Hair follicle dermal papilla cell (primary cell): ENCODE measurements around the gene USP14. TPM values are rescaled to one million over a fixed set of nuclear protein-coding genes. Genes with fewer than 3 reads are reported as not detected.

Experiments
- small RNA-seq: library from RNA; depleted of rRNA; stranded (forward); fragments of <200 nt; gene quantifications from one replicate; pipeline ENCODE3, GENCODE V24; 2012
- total RNA-seq: library from RNA; depleted of rRNA; stranded (reverse); fragments of >200 nt; gene quantifications from 2 replicates; pipeline ENCODE4 v1.2.3, GENCODE V29; 2012

The USP14 gene
- total RNA-seq, result 15.4 and 16.4 TPM in 2 replicates

GRCh38 chr18:158128-159036, at the start of gene USP14:
Gene USP14, plus strand, starts transcription at chr18:158557. Its CDS starts 142 bp downstream, at chr18:158699.

Small RNAs within 50 kb of the gene (small RNA-seq; reads per million reads assigned to genes)
- gene MIR8078, result not detected

Other genes with a start within 250 kb of the USP14 start
- not detected in 2 replicates for gene TUBB8B, start 108.9 kb upstream of the USP14 start, total RNA-seq
- gene THOC1, start 109.5 kb downstream of the USP14 start, total RNA-seq, result 27.1 and 36.2 TPM in 2 replicates